Mesothelial cell of epicardium (in vitro differentiated cells): ENCODE results near the gene BSND. TPM values are rescaled to one million over a fixed set of nuclear protein-coding genes. Genes with fewer than 3 reads are reported as not detected.

ENCODE experiments used
- DNase-seq, 2 experiments: peaks; one replicate each; pipeline ENCODE4 v3.0.0; 2021; ENCODE audit warnings: low spot score in 2 of 2; ENCODE audit not compliant: unreplicated experiment in 2 of 2
- H3K27ac Mint-ChIP-seq: 2 replicates; pipeline ENCODE4 v1.8.0; 2021; ENCODE audit warnings: mixed read lengths
- H3K27me3 Mint-ChIP-seq: 2 replicates; pipeline ENCODE4 v1.8.0; 2021; ENCODE audit warnings: low read depth, mixed read lengths
- H3K36me3 Mint-ChIP-seq: 2 replicates; pipeline ENCODE4 v1.8.0; 2021; ENCODE audit warnings: mixed read lengths
- H3K4me1 Mint-ChIP-seq: 2 replicates; pipeline ENCODE4 v1.8.0; 2021; ENCODE audit warnings: mixed read lengths
- H3K4me3 Mint-ChIP-seq: 2 replicates; pipeline ENCODE4 v1.8.0; 2021; ENCODE audit warnings: mild to moderate bottlenecking, moderate library complexity, mixed read lengths
- H3K9me3 Mint-ChIP-seq: 2 replicates; pipeline ENCODE4 v1.8.0; 2021; ENCODE audit warnings: mixed read lengths
- CTCF ChIP-seq: fragments of 200-600 bp; sonication (generic); IDR thresholded peaks from one replicate; pipeline ENCODE4 v1.5.0; 2021; ENCODE audit warnings: antibody characterized with exemption; ENCODE audit not compliant: unreplicated experiment
- total RNA-seq: library from RNA; stranded (reverse); gene quantifications from 3 replicates; pipeline ENCODE4 v1.2.1, GENCODE V29; 2021

The BSND gene
- total RNA-seq, result 0.05 to 0.09 TPM (median 0.09 TPM) in 3 replicates

- peaks cover 39% of the 10 kb centered on the region for H3K27me3 Mint-ChIP-seq
- no peaks in the 10 kb centered on the region for H3K9me3 Mint-ChIP-seq
- no peaks in the 10 kb centered on the region for H3K36me3 Mint-ChIP-seq
- no peak within 1 kb of the TSS for H3K27ac Mint-ChIP-seq
- no peak for DNase-seq
- no peak for TF ChIP-seq CTCF
- H3K4me3 Mint-ChIP-seq, result no peak within 1 kb of the TSS
- peaks cover 18% of the 10 kb centered on the region for H3K4me1 Mint-ChIP-seq
These were observed at the start of gene BSND for GRCh38 chr1:54998677-54999076. Gene BSND (plus strand): TSS chr1:54998933. CDS start chr1:54999187, 254 bp downstream.

- no peak for DNase-seq
- no peak overlapping the region for H3K27ac Mint-ChIP-seq
- H3K4me1 Mint-ChIP-seq, result peaks cover 26% of the 10 kb centered on the region
- H3K36me3 Mint-ChIP-seq, result no peaks in the 10 kb centered on the region
- no peaks in the 10 kb centered on the region for H3K27me3 Mint-ChIP-seq
- H3K9me3 Mint-ChIP-seq, result no peaks in the 10 kb centered on the region
- TF ChIP-seq CTCF, result no peak
- H3K4me3 Mint-ChIP-seq, result no peak overlapping the region
These were observed 49.7 kb upstream of the BSND start for GRCh38 chr1:54949053-54949452.

DNA sequence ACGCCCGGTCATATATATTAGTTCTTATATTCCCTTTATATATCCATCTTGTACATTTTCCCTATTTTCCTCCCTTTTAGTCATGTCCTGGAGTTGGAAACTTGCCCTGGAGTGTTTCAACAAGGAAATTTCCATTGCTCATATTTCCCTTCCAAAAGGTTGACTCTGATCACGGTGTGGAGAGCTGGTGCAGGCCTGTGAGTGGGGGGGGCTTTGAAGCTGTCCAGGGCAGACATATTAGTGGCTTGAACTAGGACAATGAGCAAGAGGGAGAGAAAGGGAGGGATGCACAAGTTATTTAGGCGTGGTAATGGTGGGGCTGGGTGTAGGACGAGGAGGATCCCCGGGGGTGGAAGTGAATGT lies 48.7 kb upstream of the BSND start:
- no peak for DNase-seq
- Mint-ChIP-seq H3K4me1 (peaks cover 26% of the 10 kb centered on the region), H3K27ac (peak overlapping the region; percentile 81), H3K9me3 (peaks cover 4% of the 10 kb centered on the region), H3K4me3 (peak overlapping the region; percentile 16), H3K36me3 (no peaks in the 10 kb centered on the region), H3K27me3 (no peaks in the 10 kb centered on the region)
- TF ChIP-seq CTCF, result no peak

- Mint-ChIP-seq H3K36me3 (no peaks in the 10 kb centered on the region), H3K27me3 (no peaks in the 10 kb centered on the region), H3K4me3 (peak overlapping the region; percentile 47), H3K27ac (peak overlapping the region; percentile 81), H3K9me3 (peaks cover 4% of the 10 kb centered on the region), H3K4me1 (peaks cover 26% of the 10 kb centered on the region)
- peak; percentile 91 for TF ChIP-seq CTCF
- DNase-seq, result peak in 1 of 2 experiments; percentile 84
These were observed 48.2 kb upstream of the BSND start for GRCh38 chr1:54950369-54951163.

DNA sequence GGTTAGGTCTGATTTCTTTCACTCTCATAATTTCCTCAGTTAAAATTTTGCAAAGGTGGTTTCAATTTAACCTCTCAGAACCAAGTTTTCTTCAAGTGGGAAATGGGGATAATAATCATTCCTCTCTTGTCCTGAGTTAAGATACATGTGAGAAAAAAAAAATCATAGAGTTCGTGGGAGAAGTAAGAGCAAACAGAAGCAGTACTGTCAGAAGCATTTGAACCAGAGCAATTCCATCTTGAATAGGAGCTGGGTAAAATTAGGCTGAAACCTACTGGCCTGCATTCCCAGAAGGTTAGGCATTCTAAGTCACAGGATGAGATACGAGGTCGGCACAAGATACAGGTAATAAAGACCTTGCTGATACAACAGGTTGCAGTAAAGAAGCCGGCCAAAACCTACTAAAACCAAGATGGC lies 46.9 kb upstream of the BSND start:
- Mint-ChIP-seq H3K36me3 (no peaks in the 10 kb centered on the region), H3K4me1 (peaks cover 26% of the 10 kb centered on the region), H3K27me3 (no peaks in the 10 kb centered on the region), H3K9me3 (peaks cover 9% of the 10 kb centered on the region), H3K27ac (peak overlapping the region; percentile 80), H3K4me3 (no peak overlapping the region)
- no peak for DNase-seq
- TF ChIP-seq CTCF, result no peak
